Skin epidermis (tissue), 12 donors: ENCODE results near the gene CRYL1.

Source experiments
- H3K27ac ChIP-seq, 21 experiments: fragments of 200-600 bp; sonication (generic) in 11 of 21; one replicate each; pipeline ENCODE4 v1.5.0; 2020; ENCODE audit warnings: mild to moderate bottlenecking in 3 of 21, inconsistent platforms in 2 of 21, moderate library complexity in 2 of 21
- H3K4me3 ChIP-seq, 7 experiments: fragments of 200-600 bp; sonication (generic) in 2 of 7; one replicate each; pipeline ENCODE4 v1.5.0; 2020; ENCODE audit warnings: inconsistent platforms in 2 of 7, mild to moderate bottlenecking in 2 of 7, moderate library complexity in 1 of 7

CRYL1 gene

DNA sequence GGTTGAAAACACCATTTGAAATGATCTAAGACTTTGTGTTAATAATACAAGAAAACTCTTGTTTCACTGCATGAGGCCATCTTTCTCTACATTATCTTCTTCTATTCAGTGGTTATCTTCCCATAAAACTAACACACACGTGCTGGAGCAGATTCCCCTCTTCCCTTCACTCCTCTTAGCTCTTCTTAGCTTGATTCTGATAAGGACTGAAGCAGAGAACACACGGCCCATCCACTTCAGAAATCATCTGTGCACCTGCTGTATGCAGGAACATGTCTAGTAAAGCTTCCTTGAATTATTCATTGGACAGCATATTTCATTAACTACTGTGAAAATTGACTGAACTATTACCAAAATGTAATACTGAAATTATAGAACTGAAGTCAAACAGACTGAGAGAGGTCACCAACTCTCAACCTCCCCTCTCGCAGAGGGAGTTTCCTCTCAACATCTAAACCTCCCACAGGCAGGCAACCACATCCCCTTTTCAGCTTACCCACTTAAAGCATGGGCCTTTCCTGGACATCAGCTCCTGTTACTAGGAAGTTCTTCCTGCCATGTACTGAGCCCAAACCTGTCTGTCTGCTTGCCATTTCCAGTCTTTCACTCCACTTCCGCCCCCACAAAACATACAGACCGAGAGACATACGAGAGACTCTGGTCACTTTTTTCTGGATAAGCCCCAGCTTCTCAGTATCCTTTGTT is 113.9 kb downstream of the CRYL1 start:
- no peak overlapping the region for H3K4me3 ChIP-seq
- peak overlapping the region in 2 of 21 experiments; percentile 2 to 45 for H3K27ac ChIP-seq

DNA sequence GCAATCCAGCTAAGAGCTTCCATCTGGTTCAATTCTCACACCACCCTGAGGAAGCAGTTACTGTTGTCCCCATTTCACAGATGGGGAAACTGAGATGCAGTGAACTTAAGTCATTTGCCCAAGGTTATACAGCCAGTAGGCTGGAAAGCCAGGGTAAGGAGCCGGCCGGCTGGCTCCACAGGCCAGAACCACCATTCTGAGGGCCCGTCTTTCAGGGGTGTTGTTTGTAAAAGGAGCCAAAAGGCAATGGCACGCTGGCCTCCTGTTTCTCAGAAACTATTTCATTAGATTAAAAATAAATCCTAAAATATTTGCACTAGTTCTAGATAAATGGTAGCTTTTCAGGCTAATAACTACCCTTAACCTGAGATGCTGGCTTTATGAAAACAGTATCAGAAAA is 114.9 kb downstream of the CRYL1 start:
- Histone ChIP-seq H3K4me3 (no peak overlapping the region), H3K27ac (peak overlapping the region in 1 of 21 experiments; percentile 45)

DNA sequence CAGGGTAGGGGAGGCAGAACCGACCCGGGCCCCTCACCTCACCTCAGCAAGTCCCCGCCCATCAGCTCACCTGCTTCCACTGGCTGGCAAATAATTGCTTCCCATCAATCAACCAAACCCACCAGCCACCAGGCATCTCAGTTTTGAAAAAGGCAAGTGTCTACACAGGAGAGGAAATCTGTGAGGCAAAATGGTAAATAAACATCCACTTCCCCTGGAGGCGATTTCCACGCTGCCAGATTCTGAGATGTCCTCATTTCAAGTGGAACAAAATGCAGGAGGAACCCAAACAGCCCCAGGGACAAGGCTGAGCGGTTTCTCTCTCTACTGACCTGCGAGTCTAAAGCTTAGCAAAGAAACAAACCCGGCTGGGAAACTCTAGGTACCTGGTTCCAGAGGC is 117.5 kb downstream of the CRYL1 start:
- Histone ChIP-seq H3K27ac (peak overlapping the region in 3 of 21 experiments; percentile 16 to 55 (median 31)), H3K4me3 (no peak overlapping the region)

- no peak overlapping the region for H3K4me3 ChIP-seq
- H3K27ac ChIP-seq = peak overlapping the region in 5 of 21 experiments; percentile 3 to 55 (median 31)
These were observed 117.9 kb downstream of the CRYL1 start for GRCh38 chr13:20407759-20408158.

GRCh38 chr13:20405691-20406090 is 120.0 kb downstream of the CRYL1 start:
- no peak overlapping the region for H3K4me3 ChIP-seq
- H3K27ac ChIP-seq = peak overlapping the region in 14 of 21 experiments; percentile 15 to 84 (median 48)

DNA sequence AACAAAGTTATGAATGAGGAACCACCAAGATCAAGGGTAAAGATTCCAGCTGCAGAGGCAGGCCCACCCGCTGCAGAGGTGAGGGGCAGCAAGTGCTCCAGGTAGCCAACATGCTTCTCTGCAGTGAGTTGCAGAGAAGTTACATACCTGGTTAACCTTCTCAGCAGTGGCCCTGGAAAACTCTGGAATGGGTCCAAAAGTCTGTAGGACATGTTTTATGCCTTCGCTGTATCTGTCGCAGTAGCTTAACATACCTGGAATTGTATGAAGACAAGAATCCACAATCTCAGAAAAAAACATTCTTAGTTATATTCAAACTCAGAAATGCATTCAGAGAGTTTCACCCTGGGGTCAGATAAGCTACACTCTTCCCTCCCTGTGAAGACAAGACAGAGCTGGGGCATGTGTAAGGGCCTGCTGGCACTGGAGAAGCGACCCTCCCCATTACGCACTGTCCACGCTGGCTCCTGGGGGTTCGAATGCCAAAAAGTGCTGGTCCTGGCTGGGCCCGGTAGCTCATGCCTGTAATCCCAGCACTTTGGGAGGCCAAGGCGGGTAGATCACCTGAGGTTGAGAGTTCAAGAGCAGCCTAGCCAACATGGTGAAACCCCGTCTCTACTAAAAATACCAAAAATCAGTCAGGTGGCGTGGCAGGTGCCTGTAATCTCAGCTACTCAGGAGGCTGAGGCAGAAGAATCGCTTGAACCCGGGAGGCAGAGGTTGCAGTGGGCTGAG is 121.0 kb downstream of the CRYL1 start:
- H3K4me3 ChIP-seq = no peak overlapping the region
- H3K27ac ChIP-seq = peak overlapping the region in 5 of 21 experiments; percentile 24 to 84 (median 79)

DNA sequence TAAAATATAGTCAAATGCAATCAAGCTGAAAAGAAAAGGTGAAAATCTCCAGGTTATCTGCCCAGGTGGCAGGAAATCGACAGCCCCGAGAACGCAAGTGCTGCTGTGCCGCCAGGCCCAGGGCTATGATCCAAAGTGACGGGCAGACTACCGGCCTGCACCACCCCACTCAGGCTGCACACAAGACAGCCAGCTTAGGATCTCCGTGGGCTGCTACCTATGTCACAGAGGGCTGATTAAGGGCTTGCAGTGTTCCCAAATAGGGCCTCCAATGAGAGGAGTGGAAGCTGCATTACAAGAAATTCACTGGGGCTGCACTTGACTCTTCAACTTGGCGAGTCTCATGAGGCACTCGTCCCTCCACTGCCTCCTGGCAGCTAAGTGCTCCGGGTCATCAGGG is 121.8 kb downstream of the CRYL1 start:
- no peak overlapping the region for H3K27ac ChIP-seq
- no peak overlapping the region for H3K4me3 ChIP-seq

GRCh38 chr13:20402881-20403280 is 122.8 kb downstream of the CRYL1 start:
- H3K27ac ChIP-seq = peak overlapping the region in 14 of 21 experiments; percentile 14 to 75 (median 52)

GRCh38 chr13:20401931-20402856 is 123.5 kb downstream of the CRYL1 start:
- Histone ChIP-seq H3K4me3 (no peak overlapping the region), H3K27ac (peak overlapping the region in 15 of 21 experiments; percentile 14 to 75 (median 52))

More at GRCh38 chr13:20402881-20403280, 122.8 kb downstream of the CRYL1 start:
- no peak overlapping the region for H3K4me3 ChIP-seq

DNA sequence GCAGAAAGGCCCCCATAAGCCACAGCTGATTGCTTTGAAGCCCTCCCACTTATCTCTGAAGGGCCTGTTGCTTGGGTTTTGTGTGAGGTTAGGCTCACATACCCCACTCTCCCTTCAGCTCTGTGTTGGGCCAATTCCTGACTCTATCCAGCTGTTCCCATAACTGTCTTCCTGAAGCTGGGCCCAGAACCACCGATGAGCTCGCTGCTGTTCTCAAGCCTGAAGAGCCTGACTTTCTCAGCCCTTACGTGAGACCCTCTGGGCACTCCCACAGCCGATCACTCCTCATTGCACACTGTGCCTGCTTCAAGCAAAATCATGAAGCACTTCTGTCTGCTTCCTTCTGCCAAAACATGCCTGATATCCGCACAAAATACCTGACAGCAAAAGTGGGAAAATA is 124.1 kb downstream of the CRYL1 start:
- no peak overlapping the region for H3K4me3 ChIP-seq
- peak overlapping the region in 10 of 21 experiments; percentile 38 to 75 (median 60) for H3K27ac ChIP-seq

DNA sequence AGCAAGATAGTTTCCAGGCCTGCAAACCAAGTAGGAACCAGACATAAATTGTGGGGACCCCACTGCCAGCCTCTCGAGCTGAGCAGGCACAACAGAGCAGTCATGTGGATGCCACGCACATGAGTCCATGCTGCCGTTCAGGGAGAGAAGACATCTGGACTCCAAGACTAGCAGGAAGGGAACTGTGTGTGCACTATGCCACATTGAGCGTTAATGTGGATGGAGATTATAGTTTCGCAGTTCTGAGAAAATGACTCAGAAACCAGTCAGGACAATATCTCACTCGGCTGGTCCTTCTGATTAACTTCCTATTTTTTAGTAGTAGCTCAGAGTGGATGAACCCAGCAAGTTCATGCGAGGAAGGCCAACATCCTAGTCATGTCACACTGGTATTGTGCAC is 124.9 kb downstream of the CRYL1 start:
- peak overlapping the region in 7 of 21 experiments; percentile 28 to 75 (median 59) for H3K27ac ChIP-seq

GRCh38 chr13:20399961-20400360 is 125.7 kb downstream of the CRYL1 start:
- H3K4me3 ChIP-seq = no peak overlapping the region
- peak overlapping the region in 1 of 21 experiments; percentile 75 for H3K27ac ChIP-seq

More for the DNA sequence above, 124.9 kb downstream of the CRYL1 start:
- H3K4me3 ChIP-seq = no peak overlapping the region

GRCh38 chr13:20399515-20399914 is 126.1 kb downstream of the CRYL1 start:
- Histone ChIP-seq H3K27ac (peak overlapping the region in 1 of 21 experiments; percentile 75), H3K4me3 (no peak overlapping the region)

DNA sequence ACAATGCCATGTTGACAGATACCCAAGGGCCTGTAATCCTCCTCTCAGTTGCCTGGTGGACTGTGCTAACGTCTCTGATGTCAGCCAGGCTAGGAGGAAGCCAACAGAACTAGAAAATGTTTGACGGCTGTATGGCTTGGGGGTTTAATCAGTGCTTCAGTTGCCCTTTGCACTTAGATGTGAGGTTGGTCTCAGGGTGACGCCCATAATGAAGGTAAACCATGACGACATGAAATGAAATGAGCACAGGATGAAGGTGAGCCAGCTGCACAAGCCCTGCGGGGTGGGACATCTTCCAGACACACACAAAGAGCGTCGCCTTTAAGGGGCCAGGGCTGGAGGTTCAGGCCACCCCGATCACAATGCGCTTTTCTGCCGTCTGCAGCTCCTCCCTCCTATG is 127.2 kb downstream of the CRYL1 start:
- Histone ChIP-seq H3K4me3 (no peak overlapping the region), H3K27ac (no peak overlapping the region)

DNA sequence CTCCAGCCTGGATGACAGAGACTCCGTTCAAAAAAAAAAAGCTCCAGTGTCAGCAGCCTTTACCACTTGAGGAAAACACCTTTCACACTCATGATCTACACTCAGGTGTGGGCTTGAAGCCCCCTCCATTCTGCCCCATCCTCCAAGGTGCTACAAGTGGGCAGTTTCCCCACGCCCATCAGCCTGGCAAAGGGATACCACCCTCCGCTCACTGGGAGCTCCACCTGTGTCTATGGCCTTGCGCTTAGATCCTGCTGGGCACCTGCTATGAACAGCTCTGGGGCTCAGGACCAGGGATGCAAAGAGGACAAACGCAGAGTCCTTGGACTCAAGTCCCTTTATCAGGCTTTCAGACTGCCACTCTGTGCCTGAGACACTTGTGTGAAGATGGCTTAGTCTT is 127.8 kb downstream of the CRYL1 start:
- no peak overlapping the region for H3K4me3 ChIP-seq
- H3K27ac ChIP-seq = no peak overlapping the region

DNA sequence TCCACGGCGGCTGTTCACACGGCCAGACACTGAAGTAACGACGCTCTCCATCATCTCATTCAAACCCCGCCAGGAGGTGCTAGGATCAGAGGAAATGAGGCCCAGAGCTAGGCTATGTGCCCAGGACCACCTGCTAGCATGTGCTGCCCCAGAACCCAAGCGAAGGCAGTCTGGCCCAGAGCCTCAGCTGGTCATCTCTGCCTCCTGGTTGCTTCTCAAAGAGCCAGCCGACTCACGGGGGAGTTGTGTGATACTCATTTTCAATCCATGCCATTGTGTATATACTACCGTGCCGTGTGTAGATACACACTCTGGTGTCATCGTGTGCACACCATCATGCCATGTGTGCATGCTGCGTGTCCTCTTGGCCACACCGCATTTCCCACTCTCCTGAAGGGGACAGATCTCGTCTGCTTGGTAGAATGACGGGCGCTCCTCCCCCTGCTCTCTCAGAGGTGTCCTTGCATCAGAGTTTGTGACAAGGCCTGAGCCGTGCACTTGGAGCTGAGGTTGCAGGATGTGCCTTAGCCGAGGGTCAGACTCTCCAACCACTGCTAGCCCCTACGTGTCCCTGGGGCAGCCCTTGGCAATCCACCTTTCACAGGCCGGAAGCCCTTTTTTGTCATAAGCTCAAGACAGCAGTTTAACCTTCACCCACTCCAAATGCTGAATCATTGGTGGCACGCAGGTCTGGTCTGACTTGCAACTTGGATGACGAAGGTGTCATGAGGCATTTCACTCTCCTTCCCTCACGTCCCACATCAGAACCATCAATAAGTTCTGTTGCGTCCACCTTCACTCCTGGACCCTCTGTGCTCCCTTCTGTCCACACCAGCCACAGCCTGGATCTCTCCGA is 130.4 kb downstream of the CRYL1 start:
- peak overlapping the region in 2 of 21 experiments; percentile 15 to 50 for H3K27ac ChIP-seq
- no peak overlapping the region for H3K4me3 ChIP-seq

DNA sequence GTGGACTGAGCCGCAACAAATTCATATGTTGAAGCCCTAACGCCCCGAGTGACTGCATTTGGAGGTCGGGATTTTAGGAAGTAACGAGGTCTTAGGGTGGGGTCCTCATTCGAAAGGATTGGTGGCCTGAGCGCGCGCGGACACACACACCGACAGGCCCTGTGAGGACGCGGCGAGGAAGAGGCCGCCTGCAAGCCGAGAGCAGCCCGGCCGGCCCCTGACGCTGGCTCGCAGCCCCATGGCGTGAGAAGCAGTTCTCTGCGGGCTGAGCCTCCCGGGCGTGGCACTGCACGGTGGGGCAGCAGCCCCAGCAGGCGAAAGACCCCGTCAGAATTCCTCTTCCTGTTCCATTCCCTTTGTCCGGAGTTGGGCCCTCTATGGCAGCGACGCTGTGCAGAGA is 131.2 kb downstream of the CRYL1 start:
- H3K4me3 ChIP-seq = no peak overlapping the region
- no peak overlapping the region for H3K27ac ChIP-seq

DNA sequence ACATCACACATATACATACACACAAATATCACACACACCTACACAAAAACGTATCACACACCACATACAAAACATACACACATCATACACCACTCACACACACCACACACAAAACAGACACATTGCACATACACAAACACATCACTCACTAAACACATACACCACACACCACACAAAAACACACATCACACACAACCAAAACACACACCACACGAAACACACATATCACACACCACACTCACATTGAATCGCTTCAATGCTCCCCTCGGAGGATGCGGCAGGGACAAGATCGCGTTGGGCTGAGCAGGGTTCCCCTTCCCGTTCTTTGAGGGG is 131.5 kb downstream of the CRYL1 start:
- H3K27ac ChIP-seq = no peak overlapping the region
- no peak overlapping the region for H3K4me3 ChIP-seq
